Stimulated activated CD4-positive, alpha-beta T cell treated with anti-CD3 and anti-CD28 coated beads, TNF-alpha, amount 100 ng/mL, for 24 hours (primary cell): ENCODE data around the gene RUNX3.
A peak's percentile ranks its signal among the peaks of the same experiment; 100 is the strongest.
"Not testable (repeated sequence)": the region's sequence is repeated elsewhere in the genome, so short reads cannot be mapped to it uniquely, and the experiment has no call there.

Experiments
- DNase-seq, 3 experiments: peaks; one replicate each; pipeline ENCODE4 v3.0.0-alpha.2; 2020; ENCODE audit warnings: low read depth in 3 of 3

The RUNX3 gene

DNA sequence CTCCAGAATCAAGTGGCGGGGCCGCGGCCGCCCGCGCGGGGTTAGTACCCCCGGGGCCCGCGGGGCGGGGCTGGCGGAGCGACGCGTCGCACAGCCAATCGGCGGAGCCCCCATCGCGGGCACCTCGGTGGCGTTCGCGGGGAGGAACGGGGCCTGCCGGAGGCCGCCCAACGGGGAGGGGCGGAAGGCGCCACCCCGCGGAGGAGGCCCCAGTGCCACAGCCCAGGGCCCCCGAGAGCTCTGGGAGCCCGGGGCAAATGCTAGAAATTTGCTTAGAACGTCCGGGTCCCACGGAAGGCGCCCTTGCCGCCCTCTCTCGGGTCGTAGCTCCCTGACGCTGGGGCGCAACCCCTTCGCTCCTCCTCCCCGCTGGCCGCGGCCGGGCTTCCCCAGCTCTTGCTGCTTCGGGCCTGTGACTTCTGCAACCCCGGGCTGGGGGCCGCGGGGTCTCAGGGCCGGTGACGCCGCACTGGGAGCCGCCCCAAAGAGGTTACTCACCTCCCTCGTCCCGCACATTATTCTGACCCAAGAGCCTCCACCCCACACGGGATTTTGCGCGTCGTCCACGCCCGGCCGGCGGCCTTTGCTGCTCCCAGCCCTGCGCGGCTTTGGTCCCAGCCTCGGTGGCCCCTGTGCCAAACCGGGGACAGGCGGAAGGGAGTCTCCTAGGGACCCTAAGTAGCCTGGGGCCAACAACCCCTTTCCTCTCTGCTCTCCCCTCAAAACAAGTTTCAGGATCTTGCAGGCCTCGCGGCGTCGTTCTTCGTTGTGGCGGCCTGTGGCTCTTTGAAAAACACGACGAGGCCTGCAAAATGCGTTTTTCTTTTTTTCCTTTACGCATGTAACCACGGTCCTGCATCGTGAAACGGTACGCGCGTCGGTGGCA lies at the start of gene RUNX3:
RUNX3 (minus strand) TSS at position 17 of the 886 bp plus-strand sequence. CDS start 408 bp downstream, outside the sequence.
- peak; percentile 81 to 92 (median 84) for DNase-seq

DNA sequence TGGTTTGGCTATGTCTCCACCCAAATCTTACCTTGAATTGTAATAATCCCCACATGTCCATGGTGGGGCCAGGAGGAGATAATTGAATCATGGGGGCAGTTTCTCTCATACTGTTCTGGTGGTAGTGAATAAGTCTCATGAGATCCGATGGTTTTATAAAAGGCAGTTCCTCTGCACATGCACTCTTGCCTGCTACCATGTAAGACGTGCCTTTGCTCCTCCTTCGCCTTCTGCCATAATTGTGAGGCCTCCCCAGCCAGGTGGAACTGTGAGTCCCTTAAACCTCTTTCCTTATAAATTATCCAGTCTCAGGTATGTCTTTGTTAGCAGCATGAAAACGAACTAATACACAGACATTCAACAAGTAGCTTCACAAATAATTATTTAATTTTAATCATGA lies 49.2 kb upstream of the RUNX3 start:
- not testable (repeated sequence) for DNase-seq

DNA sequence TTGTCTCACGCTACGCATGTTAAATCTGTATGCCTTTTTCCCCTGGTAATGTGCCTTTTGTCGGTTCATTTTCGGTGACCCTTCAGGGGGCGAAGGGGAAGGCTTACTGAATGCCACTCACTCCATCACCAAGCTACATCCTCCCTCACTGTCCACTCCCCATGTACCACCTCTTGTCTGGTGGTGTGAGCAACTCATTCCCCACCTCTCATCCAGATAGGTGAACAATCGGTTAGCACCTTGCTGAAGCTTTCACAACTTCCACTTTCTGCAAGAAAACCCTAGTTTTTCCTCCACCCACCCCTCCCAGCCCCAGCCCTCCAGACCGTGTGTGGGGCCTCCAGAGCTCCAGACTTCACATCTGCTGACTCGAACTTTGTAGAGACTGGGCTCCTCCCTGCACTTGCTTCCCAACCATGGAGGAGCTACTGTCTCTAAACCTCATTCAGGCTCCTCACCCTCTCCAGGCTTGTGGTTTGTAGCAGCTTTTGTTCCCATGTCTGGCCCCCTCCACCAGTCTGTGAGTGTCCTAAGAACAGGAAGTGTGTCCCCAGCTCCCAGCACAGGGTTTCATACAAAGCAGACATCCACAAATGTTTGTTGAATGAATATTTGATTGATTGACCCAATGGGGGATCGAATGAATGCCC lies 48.4 kb upstream of the RUNX3 start:
- no peak for DNase-seq

DNA sequence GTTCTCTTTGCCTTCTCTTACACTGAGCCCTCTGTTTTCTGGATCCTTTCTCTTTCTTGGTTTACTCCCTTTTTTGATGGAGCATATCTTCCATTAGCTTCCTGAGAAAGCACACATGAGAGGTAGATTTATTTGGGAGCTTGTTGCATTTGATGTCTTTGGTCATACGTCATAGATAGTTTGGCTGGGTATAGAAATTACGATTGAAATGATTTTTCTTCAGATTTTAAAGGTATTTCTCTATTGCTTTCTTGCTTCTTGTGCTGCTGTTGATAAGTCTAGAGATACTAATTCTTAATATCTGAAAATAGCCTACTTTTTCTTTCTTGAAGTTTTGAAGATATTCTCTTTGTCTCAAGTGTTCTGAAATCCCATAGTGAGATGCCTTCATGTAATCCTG lies 45.3 kb upstream of the RUNX3 start:
- no peak for DNase-seq

DNA sequence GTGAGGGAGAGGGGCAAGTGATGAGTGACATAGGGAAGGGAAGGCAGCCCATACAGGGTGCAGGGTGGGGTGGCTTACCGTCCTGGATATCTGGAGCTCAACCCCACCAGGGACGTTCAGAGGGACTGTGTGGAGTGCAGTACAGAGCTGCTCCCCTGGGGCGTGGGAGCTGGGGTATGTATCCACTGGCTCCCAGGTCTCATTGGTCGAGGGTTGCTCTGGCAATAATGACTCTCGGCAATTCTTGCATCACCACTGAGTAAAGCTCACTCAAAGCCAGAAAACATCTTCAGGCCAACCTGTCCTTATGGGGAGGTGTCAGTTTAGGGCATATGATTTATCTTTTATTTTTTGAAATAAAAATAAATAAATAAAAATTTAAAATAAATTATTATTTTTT lies 43.2 kb upstream of the RUNX3 start:
- no peak for DNase-seq

DNA sequence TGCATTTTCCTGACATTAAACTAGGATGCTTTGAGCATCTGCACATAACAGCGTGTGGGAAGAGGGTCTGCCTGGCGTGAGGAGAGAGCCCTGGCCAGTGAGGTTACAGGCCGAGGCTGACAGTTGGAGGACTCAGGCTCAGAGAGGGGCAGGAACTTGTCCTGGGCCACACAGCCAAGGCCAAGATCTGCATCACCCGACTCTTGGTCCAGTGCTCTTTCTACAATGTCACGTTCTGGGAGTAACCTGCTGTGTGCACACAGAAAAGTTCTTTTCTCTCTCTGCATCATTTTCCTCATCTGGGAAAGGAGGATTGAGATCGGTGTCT lies 42.8 kb upstream of the RUNX3 start:
- no peak for DNase-seq

DNA sequence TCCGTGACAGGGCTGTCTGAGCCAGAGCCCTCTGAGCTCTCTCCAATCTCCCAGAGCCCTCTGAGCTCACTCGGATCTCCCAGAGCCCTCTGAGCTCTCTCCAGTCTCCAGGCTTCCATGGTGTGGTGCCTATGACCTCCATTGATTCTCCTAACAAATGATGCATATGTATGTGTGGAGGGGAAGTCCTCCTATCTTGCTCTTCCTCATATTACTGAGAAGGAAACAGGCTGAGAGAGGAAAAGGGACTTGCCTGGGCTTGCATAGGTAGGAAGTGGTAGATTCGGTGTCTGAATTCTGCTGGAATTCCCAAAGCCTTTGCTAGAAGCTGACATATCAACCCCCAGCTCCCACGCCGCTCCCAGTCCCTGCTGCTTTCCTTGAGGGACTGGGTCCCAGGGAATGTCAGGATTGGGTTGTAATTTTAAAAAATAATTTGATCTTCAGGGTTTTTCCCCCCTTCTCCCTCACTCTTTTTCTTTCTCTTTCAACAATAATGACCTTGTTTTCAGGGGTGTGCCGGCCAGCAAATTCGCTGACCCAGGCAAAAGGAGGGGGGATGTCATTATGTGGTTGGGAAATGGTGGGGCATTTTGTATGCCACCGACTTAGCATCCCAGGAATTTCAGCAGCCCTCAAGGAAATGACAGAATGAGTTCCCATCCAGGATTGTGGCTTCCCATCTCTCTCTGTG lies 42.3 kb upstream of the RUNX3 start:
- no peak for DNase-seq

DNA sequence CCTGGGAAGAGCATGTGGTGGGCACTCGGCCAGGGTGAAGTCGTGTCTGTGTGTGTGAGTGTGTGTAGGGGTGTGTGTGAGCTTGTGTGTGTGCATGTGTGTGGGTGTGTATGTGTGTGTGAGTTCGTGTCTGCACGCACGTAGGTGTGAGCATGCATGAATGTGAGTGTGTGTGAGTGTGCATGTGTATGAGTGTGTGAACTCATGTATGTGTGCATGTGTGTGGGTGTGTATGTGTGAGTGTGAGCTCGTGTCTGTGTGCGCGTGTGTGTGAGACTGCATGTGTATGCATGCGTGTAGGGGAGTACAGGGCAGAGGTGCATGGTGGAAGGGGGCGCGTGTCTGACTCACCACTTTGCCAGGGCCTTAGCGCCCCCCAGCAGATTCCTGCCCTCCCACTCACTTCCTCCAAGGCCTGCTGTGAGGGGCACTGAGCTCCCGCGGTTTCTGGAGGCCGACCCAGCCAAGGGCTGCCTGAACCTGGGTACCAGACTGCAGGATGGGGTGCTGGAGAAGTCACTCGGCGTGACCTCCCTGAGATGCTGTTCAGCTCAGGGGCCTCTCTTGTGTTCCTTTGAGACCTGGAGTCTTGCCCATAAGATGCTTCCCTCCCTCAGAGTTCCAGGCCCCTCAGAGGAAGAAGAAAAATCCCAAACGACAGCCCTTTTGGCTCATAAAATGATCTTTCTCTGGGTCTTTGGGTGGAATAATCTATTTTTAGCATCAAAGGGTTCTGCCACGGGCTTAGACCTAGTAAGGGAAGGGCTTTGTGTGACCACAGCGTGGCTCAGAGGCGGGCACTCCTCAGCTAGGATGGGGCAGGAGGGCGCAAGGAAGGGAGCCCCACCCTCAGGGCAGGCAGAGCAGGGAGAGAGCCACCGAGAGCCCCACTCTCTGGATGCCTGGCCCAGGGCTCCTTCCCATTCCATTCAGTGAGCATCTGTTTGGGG lies 41.1 kb upstream of the RUNX3 start:
- DNase-seq, result no peak

DNA sequence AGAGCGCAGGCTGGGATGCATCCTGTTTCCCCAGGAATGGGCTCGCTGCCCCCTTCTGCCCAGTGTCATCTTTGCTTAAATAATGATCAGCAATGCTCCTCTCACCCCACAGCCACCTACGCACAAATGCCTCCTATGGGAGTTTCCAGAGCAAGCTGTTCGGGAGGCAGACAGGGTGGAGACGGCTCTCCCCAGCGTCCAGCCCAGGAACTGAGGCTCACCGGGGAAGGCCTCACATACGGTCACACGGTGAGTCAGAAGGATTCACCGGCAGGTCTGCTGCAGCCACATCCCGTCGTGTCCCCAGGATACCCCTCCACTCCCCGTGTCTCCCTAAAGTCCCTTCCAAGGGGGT lies 40.3 kb upstream of the RUNX3 start:
- no peak for DNase-seq

DNA sequence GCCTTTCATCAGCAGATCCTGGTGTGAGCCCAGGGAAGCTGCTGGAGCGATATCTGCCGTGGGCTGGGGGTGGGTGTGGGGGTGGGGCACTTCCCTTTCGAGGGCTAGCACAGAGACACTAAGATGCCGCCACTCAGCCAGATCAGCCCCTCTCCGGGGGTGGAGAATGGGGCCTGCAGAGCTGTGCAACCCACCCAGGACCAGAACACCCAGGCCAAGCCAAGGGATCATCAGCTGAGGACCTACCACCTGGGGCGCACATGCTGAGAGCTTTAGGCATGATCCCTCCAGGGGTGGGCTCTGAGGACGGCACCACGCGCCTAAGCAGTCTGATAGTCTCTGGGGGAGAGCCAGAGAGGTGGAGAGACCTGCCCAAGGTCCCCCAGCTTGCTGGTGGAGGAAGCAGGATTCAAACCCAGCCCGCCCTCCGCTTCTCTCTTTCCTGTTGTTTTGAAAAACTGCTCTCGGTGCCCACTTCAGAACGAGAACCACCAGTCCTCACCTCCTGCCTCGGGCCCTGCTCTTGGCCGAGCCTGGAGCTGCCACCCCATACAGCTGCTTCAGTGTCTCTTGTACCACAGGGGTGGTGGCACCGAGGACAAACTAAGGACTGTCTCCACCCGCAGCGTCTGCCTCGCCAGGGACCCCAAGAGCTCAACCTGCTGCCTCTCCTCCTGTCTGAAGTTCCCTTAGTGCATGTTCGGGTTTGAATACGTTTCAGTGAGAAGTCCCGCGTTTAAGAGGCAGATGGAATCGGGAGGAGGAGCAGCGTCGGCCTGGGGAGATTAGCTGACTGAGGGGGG lies 39.7 kb upstream of the RUNX3 start:
- DNase-seq, result no peak

DNA sequence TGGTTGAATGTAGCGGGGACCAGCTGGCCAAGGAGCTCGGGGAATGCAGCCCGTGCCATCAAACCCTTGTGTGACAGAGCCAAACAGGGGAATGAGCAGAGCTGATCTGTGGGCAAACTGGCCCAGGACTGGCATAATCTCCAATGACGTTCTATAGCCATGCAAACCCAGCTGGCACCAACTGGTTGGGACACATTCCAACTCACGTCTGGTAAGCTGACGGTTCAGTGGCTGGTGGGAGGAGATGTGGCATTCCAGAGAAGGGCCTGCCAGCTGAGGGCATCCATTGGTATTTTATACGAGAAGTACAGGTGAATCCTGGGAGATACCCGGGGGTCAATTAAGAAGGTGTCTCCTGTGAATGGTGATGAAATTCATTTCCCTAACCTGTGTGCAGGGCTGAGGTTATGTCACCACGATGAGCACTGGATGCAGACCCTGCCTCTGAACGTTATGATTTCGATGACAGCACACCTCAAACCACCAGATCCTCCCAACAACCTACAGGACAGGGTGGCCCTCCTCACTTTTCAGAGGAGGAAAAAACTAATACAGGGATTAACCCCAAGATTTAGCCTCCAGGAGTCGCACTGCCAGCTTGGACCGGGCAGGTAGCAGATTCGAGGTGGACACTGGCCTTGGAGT lies 39.0 kb upstream of the RUNX3 start:
- DNase-seq, result no peak

DNA sequence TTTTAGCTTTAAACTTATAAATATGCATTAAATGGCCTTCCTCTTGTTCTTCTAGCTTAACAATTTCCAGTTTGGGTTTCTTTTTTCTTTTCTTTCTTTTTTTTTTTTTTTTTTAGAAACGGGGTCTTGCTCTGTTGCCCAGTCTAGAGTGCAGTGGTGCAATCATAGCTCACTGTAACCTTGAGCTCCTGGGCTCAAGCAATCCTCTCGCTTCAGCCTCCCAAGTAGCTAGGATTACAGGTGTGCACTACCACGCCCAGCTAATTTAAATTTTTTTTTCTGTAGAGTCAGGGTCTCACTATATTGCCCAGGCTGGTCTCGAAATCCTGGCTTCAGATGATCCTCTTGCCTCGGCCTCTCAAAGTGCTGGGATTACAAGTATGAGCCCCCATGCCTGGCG lies 37.9 kb upstream of the RUNX3 start:
- DNase-seq, result no peak

DNA sequence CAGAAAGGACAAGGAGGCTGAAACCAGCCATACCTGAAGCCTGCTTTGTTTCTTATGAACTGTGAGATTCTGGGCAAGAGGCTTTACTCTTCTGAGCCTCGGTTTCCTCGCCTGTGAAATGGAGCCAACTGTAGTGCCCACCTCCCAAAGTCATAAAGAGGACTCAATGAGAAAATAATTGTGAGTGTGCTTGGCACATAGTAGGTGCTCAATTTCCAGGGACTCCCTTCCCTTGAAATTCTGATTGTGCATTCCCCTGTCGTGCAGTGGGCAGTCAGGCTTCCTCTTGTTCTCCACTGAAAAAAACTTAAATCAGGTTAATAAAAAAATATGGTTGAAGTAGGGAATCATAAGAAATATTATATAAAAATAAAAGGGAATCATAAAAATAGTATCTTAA lies 37.5 kb upstream of the RUNX3 start:
- DNase-seq, result no peak

DNA sequence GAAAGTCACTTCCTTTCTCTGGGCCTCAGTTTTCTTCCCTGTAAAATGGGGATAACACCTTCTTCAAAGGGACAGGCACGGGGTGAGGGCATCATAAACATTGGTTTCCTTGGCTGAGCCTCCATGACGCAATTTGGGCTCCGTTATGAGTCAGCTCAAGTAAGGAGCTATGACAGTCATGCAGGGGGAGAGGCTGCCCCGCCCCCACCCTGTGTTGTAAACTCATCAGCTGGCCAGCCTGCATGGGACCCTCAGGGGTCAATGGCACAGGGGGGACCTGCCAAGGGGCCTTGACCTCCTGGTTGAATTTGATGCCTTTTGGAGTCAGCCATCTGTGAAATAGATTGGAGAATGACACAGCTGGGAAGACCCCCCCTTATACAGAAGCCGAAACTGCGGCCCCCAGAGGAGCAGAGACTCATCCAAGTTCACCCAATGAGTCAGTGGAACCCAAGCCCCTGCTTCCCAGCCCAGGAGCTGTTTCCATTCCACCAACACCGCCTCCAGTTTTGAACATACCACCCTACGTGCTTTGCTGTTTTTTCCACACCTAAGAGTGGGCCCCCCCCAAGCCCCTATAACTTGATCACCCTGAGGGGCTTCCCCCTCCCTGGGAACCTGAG lies 36.8 kb upstream of the RUNX3 start:
- DNase-seq, result peak; percentile 43 to 86 (median 56)

DNA sequence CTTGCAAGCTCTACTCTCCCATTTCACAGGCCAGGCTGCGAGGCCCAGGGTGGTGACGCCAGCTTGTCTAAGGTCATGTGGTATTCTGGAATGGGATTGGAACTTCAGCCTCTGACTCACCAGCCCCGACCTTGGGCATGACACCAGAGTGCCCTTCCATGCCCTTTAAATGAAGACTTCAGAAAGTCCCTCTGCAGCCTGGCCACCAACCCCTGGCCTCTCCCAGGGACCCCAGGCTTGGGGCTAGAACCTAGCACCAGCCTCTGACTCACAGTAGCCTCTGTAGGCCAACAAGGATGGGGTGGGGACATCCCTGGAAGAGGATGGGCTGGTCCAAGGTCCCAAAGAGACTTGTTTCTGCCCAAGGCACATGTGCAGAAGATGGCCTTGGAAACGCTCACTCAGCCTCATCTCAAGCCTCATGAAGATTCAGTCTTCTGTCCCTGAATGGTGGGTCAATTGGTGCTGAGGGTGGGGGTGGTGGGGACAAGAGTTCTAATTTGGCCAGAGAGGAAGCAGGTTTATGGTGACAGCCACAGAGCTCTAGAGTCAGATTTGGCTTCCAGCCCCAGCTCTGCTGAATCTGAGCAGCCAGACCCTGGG lies 36.1 kb upstream of the RUNX3 start:
- no peak for DNase-seq

DNA sequence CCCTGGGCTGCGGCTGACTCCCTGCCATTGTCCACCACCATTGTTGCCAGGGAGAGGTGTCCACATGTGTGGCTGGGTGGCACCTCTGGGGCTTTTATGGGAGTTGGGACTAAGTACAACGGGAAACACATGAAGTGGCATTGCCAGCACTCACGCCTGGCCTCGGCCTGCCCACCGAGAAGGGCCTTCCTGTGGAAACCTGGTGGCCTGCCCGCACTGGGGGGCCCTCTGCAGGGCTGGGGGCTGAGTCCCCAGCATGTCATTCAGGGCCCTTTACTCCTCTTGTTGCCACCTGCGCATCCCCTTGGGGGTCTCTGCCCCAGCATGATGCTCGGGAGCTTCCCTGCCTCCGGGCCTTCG lies 35.5 kb upstream of the RUNX3 start:
- no peak for DNase-seq

DNA sequence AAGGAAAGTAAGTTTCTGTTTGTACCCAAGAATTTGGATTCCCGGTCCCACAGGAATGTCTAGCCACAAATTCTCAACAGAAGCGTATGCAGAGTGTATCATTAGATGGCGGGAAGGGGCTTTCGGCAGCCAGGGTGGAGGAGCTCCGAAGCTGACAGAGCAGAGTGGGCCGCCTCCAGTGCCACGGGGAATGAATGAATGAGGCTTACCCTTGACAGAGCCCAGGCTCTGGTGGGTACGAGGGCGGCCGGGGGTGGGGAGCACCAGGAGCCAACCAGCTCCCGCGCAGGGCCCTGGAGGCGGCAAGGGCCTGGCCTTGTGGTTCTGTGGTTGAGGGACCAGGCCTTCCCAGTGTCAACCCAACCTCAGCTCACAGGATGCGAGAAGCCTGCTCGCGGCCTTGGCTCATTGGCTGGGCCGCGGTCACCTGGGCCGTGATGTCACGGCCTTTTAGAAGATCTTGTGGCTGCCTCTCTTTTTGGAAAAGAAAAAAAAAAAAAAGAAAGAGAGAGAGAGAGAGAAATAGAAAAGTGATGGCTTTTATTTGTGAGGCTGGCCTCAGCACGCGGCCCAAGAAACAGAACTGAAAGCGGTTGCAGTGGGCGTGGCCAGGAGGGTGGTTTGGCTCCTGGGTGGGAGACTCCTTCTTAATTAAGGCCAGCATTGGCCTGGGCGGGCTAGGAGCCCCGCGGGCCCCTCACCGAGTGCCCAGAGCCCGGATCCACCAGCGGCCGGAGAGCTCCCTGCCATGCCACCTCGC lies 34.9 kb upstream of the RUNX3 start:
- peak; percentile 66 to 95 (median 70) for DNase-seq

DNA sequence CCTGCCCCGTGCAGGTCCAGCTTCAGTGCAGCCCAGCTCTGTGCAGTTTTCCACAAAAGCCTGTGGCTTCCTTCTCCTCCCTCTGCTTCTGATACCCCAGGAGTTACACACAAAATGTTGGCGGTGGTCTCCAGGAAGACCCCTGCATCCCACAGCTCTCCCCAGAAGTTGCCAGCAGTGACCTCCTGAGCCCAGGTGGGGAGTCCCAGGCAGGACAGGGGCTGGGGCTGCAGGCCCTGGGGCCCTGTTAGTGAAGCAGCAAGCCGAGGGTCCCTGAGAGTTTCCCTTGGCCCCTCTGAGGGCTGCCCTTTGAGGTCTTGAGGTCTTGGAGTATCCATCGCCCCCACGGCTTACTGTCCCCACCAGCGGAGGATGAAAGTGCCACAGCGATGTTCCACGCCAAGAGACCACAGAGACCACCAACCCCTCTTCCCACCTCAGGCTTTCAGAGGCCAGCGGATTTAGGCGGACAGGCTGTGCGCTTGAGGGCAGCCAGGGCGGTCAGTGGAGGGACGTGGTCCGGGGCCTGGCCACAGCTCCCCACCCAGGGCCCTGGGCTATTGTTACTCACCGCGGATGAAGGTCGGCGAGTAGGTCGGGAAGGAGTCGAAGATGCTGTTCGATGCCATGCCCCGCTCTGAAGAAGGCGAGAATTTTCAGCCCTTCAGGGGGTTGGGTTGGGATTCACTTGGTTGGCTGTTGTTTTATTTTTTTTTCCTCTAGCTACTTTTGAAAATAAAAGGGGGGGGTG lies 34.0 kb upstream of the RUNX3 start:
- DNase-seq, result no peak
